Measurements from ENCODE around the gene UROS.

GRCh38 chr10:125782616-125783015, 40.4 kb downstream of the UROS start:
- TF ChIP-seq, protein P1, sequence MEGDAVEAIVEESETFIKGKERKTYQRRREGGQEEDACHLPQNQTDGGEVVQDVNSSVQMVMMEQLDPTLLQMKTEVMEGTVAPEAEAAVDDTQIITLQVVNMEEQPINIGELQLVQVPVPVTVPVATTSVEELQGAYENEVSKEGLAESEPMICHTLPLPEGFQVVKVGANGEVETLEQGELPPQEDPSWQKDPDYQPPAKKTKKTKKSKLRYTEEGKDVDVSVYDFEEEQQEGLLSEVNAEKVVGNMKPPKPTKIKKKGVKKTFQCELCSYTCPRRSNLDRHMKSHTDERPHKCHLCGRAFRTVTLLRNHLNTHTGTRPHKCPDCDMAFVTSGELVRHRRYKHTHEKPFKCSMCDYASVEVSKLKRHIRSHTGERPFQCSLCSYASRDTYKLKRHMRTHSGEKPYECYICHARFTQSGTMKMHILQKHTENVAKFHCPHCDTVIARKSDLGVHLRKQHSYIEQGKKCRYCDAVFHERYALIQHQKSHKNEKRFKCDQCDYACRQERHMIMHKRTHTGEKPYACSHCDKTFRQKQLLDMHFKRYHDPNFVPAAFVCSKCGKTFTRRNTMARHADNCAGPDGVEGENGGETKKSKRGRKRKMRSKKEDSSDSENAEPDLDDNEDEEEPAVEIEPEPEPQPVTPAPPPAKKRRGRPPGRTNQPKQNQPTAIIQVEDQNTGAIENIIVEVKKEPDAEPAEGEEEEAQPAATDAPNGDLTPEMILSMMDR (IDR thresholded peaks at IDR 0.05): no peak
- TF ChIP-seq EP300 (IDR thresholded peaks at IDR 0.05): no peak
